Tibial artery (tissue), 4 donors: ENCODE data around the gene CSTPP1.
"Not testable (repeated sequence)": the region's sequence is repeated elsewhere in the genome, so short reads cannot be mapped to it uniquely, and the experiment has no call there.

Experiments used
- DNase-seq, 2 donors: peaks; one replicate each; pipeline ENCODE4 v3.0.0-alpha.2; 2019
- H3K27ac ChIP-seq, 2 donors: fragments of 200-600 bp; sonication (generic) in 1 of 2; 1 replicate in 1 of 2; 2 replicates in 1 of 2; pipeline ENCODE4 v1.5.1; 2018 to 2019; ENCODE audit warnings: mild to moderate bottlenecking in 1 of 2
- H3K27me3 ChIP-seq, 2 donors: fragments of 200-600 bp; sonication (generic) in 1 of 2; one replicate each; pipeline versions ENCODE4 v1.5.1 to v1.6.0; 2016 to 2019
- H3K36me3 ChIP-seq, 3 donors: fragments of 200-600 bp; sonication (generic) in 2 of 3; one replicate each; pipeline ENCODE4 v1.5.1; 2016 to 2019; ENCODE audit warnings: mild to moderate bottlenecking in 2 of 3
- H3K4me1 ChIP-seq, 4 donors: fragments of 200-600 bp; sonication (generic) in 2 of 4; 1 replicate in 3 of 4; 2 replicates in 1 of 4; pipeline ENCODE4 v1.5.1; 2016 to 2019
- H3K4me3 ChIP-seq, 2 donors: fragments of 200-600 bp; sonication (generic) in 1 of 2; 1 replicate in 1 of 2; 2 replicates in 1 of 2; pipeline ENCODE4 v1.5.1; 2018 to 2019; ENCODE audit warnings: mild to moderate bottlenecking in 2 of 2
- H3K9me3 ChIP-seq, 3 donors: fragments of 200-600 bp; sonication (generic) in 1 of 3; one replicate each; pipeline ENCODE4 v1.5.1; 2016 to 2019
- CTCF ChIP-seq, 2 experiments: fragments of 200-600 bp in 1 of 2; fragments of 450-650 bp in 1 of 2; IDR thresholded peaks; one replicate each; pipeline ENCODE4 v1.5.1; 2017 to 2019; ENCODE audit warnings: antibody characterized with exemption in 2 of 2, mild to moderate bottlenecking in 1 of 2, moderate library complexity in 1 of 2
- intact Hi-C: fragments of 100-400 bp; cut with DNase I; formaldehyde crosslinking; loops from one replicate; pipeline ENCODE4 v1.15.0; 2023; ENCODE audit warnings: low total_unique reads

Gene CSTPP1

GRCh38 chr11:46949297-46949696, 12.7 kb downstream of the CSTPP1 start:
- no peaks in the 10 kb centered on the region for H3K27me3 ChIP-seq
- intact Hi-C loops, result no loop called here
- H3K4me3 ChIP-seq, result no peak overlapping the region
- peaks cover 0 to 4% (median 0%) of the 10 kb centered on the region in 3 donors for H3K36me3 ChIP-seq
- DNase-seq, result no peak
- H3K27ac ChIP-seq, result no peak overlapping the region
- TF ChIP-seq CTCF (IDR thresholded peaks at IDR 0.05), result no peak
- H3K4me1 ChIP-seq, result peaks cover 0 to 3% (median 0%) of the 10 kb centered on the region in 4 donors
- no peaks in the 10 kb centered on the region for H3K9me3 ChIP-seq

GRCh38 chr11:46951864-46952263, 15.3 kb downstream of the CSTPP1 start:
- Histone ChIP-seq H3K36me3 (peaks cover 0 to 4% (median 0%) of the 10 kb centered on the region in 3 donors), H3K27ac (no peak overlapping the region), H3K9me3 (no peaks in the 10 kb centered on the region), H3K4me3 (no peak overlapping the region), H3K27me3 (no peaks in the 10 kb centered on the region), H3K4me1 (peaks cover 0 to 3% (median 0%) of the 10 kb centered on the region in 4 donors)
- intact Hi-C loops, result no loop called here
- no peak for TF ChIP-seq CTCF (IDR thresholded peaks at IDR 0.05)
- no peak for DNase-seq

GRCh38 chr11:46952553-46952952, 16.0 kb downstream of the CSTPP1 start:
- H3K4me1 ChIP-seq, result peaks cover 0 to 3% (median 0%) of the 10 kb centered on the region in 4 donors
- no peak for DNase-seq
- intact Hi-C loops, result no loop called here

GRCh38 chr11:46953093-46953492, 16.5 kb downstream of the CSTPP1 start:
- Histone ChIP-seq H3K27me3 (no peaks in the 10 kb centered on the region), H3K9me3 (no peaks in the 10 kb centered on the region), H3K4me1 (no peaks in the 10 kb centered on the region), H3K27ac (no peak overlapping the region), H3K4me3 (no peak overlapping the region), H3K36me3 (peaks cover 0 to 2% (median 0%) of the 10 kb centered on the region in 3 donors)
- intact Hi-C loops, result no loop called here
- no peak for TF ChIP-seq CTCF (IDR thresholded peaks at IDR 0.05)
- DNase-seq, result no peak

More at GRCh38 chr11:46952553-46952952, 16.0 kb downstream of the CSTPP1 start:
- Histone ChIP-seq H3K9me3 (no peaks in the 10 kb centered on the region), H3K27ac (no peak overlapping the region), H3K27me3 (no peaks in the 10 kb centered on the region), H3K36me3 (peaks cover 0 to 4% (median 0%) of the 10 kb centered on the region in 3 donors), H3K4me3 (no peak overlapping the region)
- no peak for TF ChIP-seq CTCF (IDR thresholded peaks at IDR 0.05)

- no peak overlapping the region for H3K27ac ChIP-seq
- H3K4me1 ChIP-seq, result no peaks in the 10 kb centered on the region
- H3K4me3 ChIP-seq, result no peak overlapping the region
- no peaks in the 10 kb centered on the region for H3K27me3 ChIP-seq
- TF ChIP-seq CTCF (IDR thresholded peaks at IDR 0.05), result no peak
- intact Hi-C loops, result no loop called here
- H3K9me3 ChIP-seq, result no peaks in the 10 kb centered on the region
- peaks cover 0 to 3% (median 0%) of the 10 kb centered on the region in 3 donors for H3K36me3 ChIP-seq
- no peak for DNase-seq
Observed at GRCh38 chr11:46958777-46959176, 22.2 kb downstream of the CSTPP1 start.

- TF ChIP-seq CTCF (IDR thresholded peaks at IDR 0.05), result no peak
- H3K4me3 ChIP-seq, result no peak overlapping the region
- no peaks in the 10 kb centered on the region for H3K27me3 ChIP-seq
- H3K4me1 ChIP-seq, result no peaks in the 10 kb centered on the region
- intact Hi-C loops, result no loop called here
- H3K9me3 ChIP-seq, result no peaks in the 10 kb centered on the region
- H3K27ac ChIP-seq, result no peak overlapping the region
- peaks cover 0 to 3% (median 0%) of the 10 kb centered on the region in 3 donors for H3K36me3 ChIP-seq
- no peak for DNase-seq
Observed at GRCh38 chr11:46961041-46961440, 24.5 kb downstream of the CSTPP1 start.

- H3K9me3 ChIP-seq, H3K4me3 ChIP-seq, H3K36me3 ChIP-seq, intact Hi-C loops, H3K27ac ChIP-seq, H3K4me1 ChIP-seq, DNase-seq, H3K27me3 ChIP-seq: not testable (repeated sequence)
Observed at GRCh38 chr11:46961886-46962285, 25.3 kb downstream of the CSTPP1 start.
